Ovary (tissue), 3 donors: Measurements from ENCODE around the gene HYKK.
"Not testable (repeated sequence)": the region's sequence is repeated elsewhere in the genome, so short reads cannot be mapped to it uniquely, and the experiment has no call there.

ENCODE experiments used
- EP300 ChIP-seq: sonication (generic); formaldehyde crosslinking; IDR thresholded peaks from one replicate; pipeline ENCODE4 v1.6.1; 2017; ENCODE audit warnings: antibody characterized with exemption
- TF ChIP-seq, protein P1 (sequence below), 3 donors: fragments of 450-650 bp in 2 of 3; fragments of 200-600 bp in 1 of 3; IDR thresholded peaks; one replicate each; pipeline versions ENCODE4 v1.5.1 to v1.8.0; 2016 to 2022; ENCODE audit warnings: antibody characterized with exemption in 3 of 3, mild to moderate bottlenecking in 1 of 3
- donor health status: DM: no; HTN: no; CAD: no.

DNA sequence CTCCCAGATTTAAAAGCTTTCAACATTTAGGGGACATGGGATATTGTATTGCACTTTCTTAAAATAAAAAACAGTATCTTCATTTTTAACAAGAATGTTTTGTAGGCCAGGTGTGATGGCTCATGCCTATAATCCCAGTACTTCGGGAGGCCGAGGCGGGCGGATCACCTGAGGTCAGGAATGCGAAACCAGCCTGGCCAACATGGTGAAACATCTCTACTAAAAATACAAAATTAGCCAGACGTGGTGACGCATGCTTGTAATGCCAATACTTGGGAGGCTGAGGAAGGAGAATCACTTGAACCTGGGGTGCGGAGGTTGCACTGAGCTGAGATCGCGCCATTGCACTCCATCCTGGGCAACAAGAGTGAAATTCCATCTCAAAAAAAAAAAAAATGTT, 52.8 kb downstream of the HYKK start:
- TF ChIP-seq, protein P1, sequence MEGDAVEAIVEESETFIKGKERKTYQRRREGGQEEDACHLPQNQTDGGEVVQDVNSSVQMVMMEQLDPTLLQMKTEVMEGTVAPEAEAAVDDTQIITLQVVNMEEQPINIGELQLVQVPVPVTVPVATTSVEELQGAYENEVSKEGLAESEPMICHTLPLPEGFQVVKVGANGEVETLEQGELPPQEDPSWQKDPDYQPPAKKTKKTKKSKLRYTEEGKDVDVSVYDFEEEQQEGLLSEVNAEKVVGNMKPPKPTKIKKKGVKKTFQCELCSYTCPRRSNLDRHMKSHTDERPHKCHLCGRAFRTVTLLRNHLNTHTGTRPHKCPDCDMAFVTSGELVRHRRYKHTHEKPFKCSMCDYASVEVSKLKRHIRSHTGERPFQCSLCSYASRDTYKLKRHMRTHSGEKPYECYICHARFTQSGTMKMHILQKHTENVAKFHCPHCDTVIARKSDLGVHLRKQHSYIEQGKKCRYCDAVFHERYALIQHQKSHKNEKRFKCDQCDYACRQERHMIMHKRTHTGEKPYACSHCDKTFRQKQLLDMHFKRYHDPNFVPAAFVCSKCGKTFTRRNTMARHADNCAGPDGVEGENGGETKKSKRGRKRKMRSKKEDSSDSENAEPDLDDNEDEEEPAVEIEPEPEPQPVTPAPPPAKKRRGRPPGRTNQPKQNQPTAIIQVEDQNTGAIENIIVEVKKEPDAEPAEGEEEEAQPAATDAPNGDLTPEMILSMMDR (IDR thresholded peaks at IDR 0.05): not testable (repeated sequence)
- TF ChIP-seq EP300: not testable (repeated sequence)
